PFSK-1 (cell line): ENCODE data around the gene TMEM132E.

Experiments
- FOXP2 ChIP-seq: optimal IDR thresholded peaks from 2 replicates; pipeline ENCODE3; 2011; ENCODE audit warnings: borderline replicate concordance, control low read depth, inconsistent platforms; ENCODE audit not compliant: insufficient read depth; ENCODE audit errors: extremely low read length, extremely low read depth
- POLR2AphosphoS5 ChIP-seq: IDR thresholded peaks from 2 replicates; pipeline ENCODE4 v1.6.1; 2012; ENCODE audit warnings: low read depth, mild to moderate bottlenecking, control low read depth, low read length, moderate library complexity
- REST ChIP-seq, 2 experiments: IDR thresholded peaks; 2 replicates each; pipeline versions ENCODE4 v1.6.1 to v1.8.0; 2011 to 2012; ENCODE audit warnings: low read depth in 2 of 2, low read length in 2 of 2, control low read depth in 1 of 2, inconsistent platforms in 1 of 2, mild to moderate bottlenecking in 1 of 2, moderate library complexity in 1 of 2; ENCODE audit not compliant: insufficient read depth in 1 of 2
- SIN3A ChIP-seq: IDR thresholded peaks from 2 replicates; pipeline ENCODE4 v1.6.1; 2012; ENCODE audit warnings: mild to moderate bottlenecking, low read length, moderate library complexity, borderline replicate concordance; ENCODE audit not compliant: insufficient read depth
- TAF1 ChIP-seq: IDR thresholded peaks from 2 replicates; pipeline ENCODE4 v1.6.1; 2012; ENCODE audit warnings: low read length, control low read depth, borderline replicate concordance; ENCODE audit not compliant: insufficient read depth

TMEM132E gene

GRCh38 chr17:34580685-34581445, 1.5 kb downstream of the TMEM132E start:
- no peak for TF ChIP-seq TAF1
- no peak for TF ChIP-seq FOXP2
- no peak for TF ChIP-seq REST (IDR thresholded peaks at IDR 0.05; ENCODE audit: insufficient read depth in 1 of 2, low read depth in 2 of 2, low read length in 2 of 2)
- TF ChIP-seq POLR2AphosphoS5: no peak
- no peak for TF ChIP-seq SIN3A

DNA sequence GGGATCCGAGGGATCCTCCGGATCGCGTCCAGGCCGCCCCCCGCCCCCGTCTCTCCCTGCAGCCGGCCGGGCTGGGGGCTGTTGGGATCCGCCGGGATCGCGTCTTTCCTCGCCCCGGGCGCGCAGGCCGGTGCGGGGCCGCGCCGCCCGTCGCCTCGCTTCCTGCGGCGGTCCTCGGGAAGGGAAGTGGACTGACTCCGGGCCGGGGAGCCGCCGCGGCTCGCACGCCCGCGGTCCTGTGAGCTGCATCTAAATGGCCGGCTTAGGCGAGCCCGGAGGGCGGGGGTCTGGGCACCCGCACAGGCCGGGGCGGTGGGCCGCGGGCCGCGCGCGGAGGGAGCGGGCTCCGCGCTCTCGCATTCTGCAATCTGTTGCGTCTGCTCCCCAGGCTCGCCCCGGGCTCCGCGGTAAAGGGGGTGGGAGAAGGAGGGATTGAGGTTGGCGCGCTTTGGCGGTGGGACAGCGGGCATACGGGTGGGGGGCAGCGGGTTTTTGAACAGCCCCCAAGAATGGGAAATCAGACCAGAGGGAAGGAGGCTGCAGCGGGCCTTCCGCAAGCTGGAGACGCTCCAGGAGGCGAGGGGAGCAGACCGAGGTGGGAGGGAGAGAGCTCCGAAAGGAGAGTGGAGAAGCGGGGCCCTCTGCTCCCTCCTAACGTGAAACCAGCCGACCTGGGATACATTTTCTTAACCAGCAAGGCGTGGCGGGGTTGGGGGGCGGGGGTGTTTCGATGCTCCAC, 2.2 kb downstream of the TMEM132E start:
- TF ChIP-seq POLR2AphosphoS5 (no peak), FOXP2 (no peak), TAF1 (no peak), REST (IDR thresholded peaks at IDR 0.05; ENCODE audit: insufficient read depth in 1 of 2, low read depth in 2 of 2, low read length in 2 of 2) (no peak), SIN3A (no peak)

- TF ChIP-seq TAF1: no peak
- no peak for TF ChIP-seq REST (IDR thresholded peaks at IDR 0.05; ENCODE audit: insufficient read depth in 1 of 2, low read depth in 2 of 2, low read length in 2 of 2)
- TF ChIP-seq FOXP2: no peak
- TF ChIP-seq SIN3A: no peak
- no peak for TF ChIP-seq POLR2AphosphoS5
These were observed 3.0 kb downstream of the TMEM132E start for GRCh38 chr17:34582185-34582900.

DNA sequence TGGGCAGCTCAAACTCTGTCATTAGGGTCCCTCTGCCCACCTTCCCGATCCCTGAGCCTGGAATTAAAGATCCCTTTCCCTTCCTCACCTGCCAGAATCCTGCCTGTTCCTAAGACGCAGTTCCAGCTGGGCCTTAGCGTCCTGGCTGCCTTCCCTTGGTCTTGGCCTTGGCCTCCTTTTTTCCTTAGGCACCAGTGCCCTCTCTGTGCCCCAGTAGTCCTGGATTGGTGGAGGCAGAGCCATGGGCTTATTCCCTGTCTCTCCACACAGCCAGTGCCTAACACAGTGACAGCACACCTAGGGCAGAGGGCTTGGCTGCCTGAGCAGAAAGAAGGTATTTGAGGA, 3.5 kb downstream of the TMEM132E start:
- TF ChIP-seq FOXP2: no peak
- TF ChIP-seq REST (IDR thresholded peaks at IDR 0.05; ENCODE audit: insufficient read depth in 1 of 2, low read depth in 2 of 2, low read length in 2 of 2): no peak
- TF ChIP-seq TAF1: no peak
- TF ChIP-seq POLR2AphosphoS5: no peak
- TF ChIP-seq SIN3A: no peak
